ENCODE results near the gene KCNC1.

KCNC1 gene

GRCh38 chr11:17775507-17776211 lies 41.1 kb downstream of the KCNC1 start:
- DNase-seq: no peak

- no peak for DNase-seq
Measured at GRCh38 chr11:17776212-17776875, 41.8 kb downstream of the KCNC1 start.

- DNase-seq: no peak
Measured at GRCh38 chr11:17777086-17777737, 42.6 kb downstream of the KCNC1 start.

- DNase-seq: no peak
Measured at GRCh38 chr11:17777738-17778091, 43.1 kb downstream of the KCNC1 start.

DNA sequence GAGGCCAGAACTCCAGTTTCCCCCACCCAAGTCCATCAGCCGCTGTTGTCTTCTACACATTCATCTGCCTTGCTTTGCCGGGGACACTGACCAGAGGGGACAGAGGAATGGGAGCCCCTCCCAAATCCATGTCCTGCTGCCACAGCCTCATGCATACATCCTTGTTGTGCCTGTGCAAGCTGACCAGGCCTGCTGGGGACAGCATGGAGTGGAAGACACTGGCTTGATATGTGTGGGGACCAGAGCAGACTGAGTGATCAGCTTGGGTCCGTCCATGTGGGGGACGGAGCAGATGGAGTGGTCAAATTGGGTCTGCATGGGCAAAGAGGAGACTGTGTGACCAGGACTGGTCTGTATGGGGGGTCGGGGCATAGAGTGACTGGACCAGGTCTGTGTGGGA lies 43.8 kb downstream of the KCNC1 start:
- DNase-seq: no peak

DNA sequence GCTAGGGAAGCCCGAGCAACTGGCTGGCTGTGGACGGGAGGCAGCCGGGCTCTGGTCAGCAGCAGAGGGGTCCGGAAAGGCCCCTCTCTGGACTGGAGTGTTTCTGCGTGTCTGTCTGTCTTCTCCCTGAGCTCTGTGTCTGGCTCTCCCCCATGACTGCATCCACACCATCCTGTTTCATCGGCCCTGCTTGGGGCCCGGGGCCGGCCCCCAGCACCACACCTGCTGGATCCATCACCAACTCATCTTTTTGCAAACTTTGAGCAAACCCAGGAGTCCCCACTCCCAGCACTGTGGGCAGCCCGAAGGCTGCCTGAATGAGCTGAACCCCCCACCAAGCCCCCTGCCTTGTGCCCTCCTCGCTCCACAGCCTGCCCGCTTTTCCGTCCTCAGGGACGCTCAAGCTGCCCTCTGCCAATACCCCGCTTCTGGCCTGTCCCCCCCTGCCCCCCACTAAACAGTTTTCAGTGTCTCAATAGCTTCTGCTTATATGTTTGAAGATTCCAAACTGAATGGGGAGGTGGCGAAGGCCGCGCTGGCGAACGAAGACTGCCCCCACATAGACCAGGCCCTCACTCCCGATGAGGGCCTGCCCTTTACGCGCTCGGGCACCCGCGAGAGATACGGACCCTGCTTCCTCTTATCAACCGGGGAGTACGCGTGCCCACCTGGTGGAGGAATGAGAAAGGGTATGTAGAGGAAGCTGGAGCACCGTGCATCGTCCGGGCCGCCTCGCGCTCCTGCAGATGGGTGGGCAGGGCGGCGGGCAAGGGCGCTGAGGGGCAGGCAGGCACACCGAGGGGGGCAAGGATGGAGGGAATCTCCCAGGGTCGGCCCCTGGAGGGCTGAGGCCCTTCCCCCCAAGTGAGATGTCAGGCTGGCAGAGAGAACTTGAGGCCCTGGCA lies 44.6 kb downstream of the KCNC1 start:
- DNase-seq: no peak

GRCh38 chr11:17779861-17780594 lies 45.4 kb downstream of the KCNC1 start:
- DNase-seq: no peak

GRCh38 chr11:17780668-17781067 lies 46.1 kb downstream of the KCNC1 start:
- DNase-seq: no peak

GRCh38 chr11:17781221-17781620 lies 46.6 kb downstream of the KCNC1 start:
- no peak for DNase-seq

DNA sequence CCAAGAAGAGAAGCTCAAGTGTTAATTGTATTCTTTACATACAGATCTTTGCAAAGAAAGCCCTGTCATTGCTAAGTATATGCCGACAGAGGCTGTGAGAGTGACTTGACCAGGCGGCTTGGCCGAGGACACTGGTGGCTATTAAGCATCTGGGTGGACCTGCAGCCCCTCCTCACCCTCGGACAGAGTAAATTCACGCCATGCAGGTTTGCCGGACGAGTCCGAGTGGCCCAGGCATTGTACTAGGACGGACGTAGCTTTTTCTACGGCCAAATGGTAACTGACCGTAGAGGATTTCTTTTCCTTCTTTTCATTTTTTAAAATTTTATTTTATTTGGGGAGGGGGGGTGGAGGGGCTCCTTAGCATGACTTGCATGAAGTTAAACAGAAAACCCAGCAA lies 47.0 kb downstream of the KCNC1 start:
- no peak for DNase-seq

DNA sequence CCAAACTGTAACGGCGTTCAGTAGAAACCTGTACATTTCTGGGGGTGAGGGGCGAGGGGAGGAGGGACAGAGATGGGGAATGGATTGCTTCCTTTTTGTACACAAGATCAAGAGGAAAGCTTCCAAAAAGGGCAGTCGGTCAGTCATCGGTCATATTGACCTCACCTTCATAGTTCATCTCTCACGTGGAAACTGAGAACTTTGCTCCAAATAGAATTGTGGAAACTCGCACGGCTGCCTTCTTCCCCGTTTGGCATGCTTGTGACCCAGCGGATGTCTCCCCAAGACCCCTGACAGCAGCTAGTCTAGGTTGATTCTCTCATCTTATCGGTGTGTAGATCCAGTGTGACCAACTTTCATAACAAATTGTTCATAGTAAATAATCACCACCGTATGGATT lies 47.6 kb downstream of the KCNC1 start:
- no peak for DNase-seq

GRCh38 chr11:17782603-17783337 lies 48.2 kb downstream of the KCNC1 start:
- DNase-seq: no peak

DNA sequence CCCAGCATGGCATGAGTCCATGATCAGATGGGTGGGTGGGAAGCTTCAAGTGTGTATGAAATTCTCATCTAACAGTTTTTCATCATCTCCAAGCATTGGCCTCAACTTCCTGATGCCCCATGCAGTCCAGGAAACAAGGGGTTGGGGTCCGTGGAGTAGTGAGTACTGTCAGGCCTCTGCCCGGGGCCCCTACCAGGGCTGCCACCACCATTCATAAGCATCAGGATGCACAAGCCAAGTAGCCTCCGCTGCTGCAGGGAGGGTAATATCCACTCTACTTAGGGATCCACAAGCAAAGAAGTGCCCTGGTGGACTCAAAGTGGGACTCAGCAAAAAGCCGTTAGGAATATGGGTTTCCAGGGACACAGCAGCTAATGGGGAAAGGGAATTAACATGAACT lies 49.3 kb downstream of the KCNC1 start:
- no peak for DNase-seq

GRCh38 chr11:17786824-17787525 lies 52.4 kb downstream of the KCNC1 start:
- no peak for DNase-seq

- DNase-seq: no peak
Measured at GRCh38 chr11:17788084-17788483, 53.5 kb downstream of the KCNC1 start.

DNA sequence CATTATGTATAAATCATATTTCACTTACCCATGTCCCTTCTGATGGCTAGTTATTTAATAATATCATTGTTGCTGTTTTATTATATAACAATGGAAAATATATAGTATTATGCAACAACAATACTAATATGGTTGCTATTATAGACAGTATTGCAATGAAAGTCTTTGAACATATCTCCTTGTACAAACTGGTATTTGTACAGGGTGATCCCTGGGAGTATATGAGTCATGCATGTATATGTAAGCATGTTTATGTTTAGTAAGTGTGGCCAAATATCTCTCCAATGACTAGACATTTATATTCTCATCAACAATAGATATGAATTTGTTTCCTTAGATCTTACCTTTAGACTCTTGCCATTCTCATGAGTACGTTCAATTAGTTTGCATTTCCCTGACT lies 55.9 kb downstream of the KCNC1 start:
- DNase-seq: no peak

DNA sequence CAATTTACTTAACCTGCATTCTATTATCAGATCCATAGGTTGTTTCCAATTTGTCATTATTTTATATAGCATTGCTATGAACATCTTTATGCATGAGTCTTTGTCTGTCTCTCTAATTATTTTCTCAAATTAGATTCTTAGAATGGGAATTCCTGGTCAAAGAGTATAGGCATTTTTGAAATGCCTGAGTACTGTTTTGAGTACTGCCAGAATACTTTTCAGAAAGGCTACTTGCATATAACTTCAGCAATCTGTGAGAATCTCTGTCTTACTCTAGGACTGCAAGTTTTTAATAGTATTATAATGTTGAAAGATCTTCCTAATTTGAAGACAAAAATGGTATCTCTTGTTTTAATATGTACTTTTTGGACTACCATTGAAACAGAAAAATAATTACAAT lies 56.6 kb downstream of the KCNC1 start:
- no peak for DNase-seq

DNA sequence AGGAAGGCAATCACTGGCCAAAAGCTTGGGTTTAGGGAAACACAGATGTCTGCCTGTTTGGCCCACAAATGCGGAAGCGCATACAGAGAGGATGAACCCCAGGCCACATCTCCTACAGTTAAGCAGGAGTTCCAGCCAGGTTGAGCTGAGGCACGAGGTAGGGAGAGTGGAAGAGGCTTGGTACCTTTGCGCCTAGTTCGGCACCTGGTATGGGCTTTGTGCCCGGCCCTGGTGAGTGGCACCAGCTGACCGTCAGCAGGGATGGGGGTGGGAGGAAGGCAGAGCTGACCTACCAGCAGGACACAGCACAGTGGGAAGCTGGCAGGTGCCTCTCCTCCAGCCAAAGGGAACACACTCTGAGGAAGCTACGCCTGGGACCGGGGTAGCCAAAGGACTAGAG lies 57.6 kb downstream of the KCNC1 start:
- no peak for DNase-seq

- DNase-seq: no peak
Measured at GRCh38 chr11:17793642-17794170, 59.1 kb downstream of the KCNC1 start.

DNA sequence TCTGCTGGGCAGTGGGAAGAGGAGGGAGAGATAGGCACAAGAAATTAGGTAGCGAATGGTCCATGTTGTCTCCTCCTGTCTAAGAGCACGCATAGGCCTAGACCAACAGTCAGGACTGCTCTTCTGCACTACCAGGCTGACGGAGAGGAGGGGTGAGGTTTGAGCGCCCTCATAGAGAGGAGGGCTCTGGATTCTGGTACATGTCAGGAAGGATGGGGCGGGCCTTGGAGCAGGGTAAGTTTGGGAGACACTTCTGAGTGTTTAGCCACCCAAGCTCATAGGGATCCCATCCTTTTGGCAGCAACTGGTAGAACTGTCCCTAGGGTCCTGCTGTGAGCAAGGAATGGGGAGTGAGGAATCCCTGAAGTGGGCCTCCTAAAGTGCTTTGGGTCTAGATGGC lies 60.4 kb downstream of the KCNC1 start:
- DNase-seq: no peak

- DNase-seq: no peak
Measured at GRCh38 chr11:17796154-17796553, 61.6 kb downstream of the KCNC1 start.

Data from NCI-H748 treated with DMSO at 0.1 percent for 48 hours (cell line).